GM10266 (cell line): Measurements from ENCODE around the gene RRAD.

Experiments used
- DNase-seq: peaks from one replicate; pipeline ENCODE4 v3.0.0; 2012; ENCODE audit errors: extremely low spot score
- CTCF ChIP-seq: IDR thresholded peaks from 2 replicates; pipeline ENCODE4 v1.5.1; 2012; ENCODE audit warnings: mild to moderate bottlenecking, low read depth; ENCODE audit not compliant: control insufficient read depth, insufficient read depth; ENCODE audit errors: missing control alignments

The RRAD gene

GRCh38 chr16:66872943-66873684 is 52.2 kb downstream of the RRAD start:
- DNase-seq = peak; percentile 79
- TF ChIP-seq CTCF = peak; percentile 95

- TF ChIP-seq CTCF = no peak
- DNase-seq = no peak
These were observed 52.8 kb downstream of the RRAD start for GRCh38 chr16:66872559-66872942.

GRCh38 chr16:66871840-66872239 is 53.5 kb downstream of the RRAD start:
- no peak for TF ChIP-seq CTCF

More at GRCh38 chr16:66871840-66872239, 53.5 kb downstream of the RRAD start:
- DNase-seq = no peak
